Measurements from ENCODE around the gene AMOT. TPM values are rescaled to one million over a fixed set of nuclear protein-coding genes. Genes with fewer than 3 reads are reported as not detected.

Gene AMOT
- 17.7 TPM for polyA plus RNA-seq (2012; ENCODE audit: insufficient read length, low read depth)

GRCh38 chrX:112840382-112841113, at the start of gene AMOT:
Gene AMOT (minus strand): TSS chrX:112840831. CDS start chrX:112823126, 17,705 bp downstream.
- TF ChIP-seq POLR2AphosphoS5 (IDR thresholded peaks at IDR 0.05; ENCODE audit: low read depth, low read length), result peak; percentile 44; the same call in 1 of the 2 replicates
- no peak for TF ChIP-seq SIN3A (IDR thresholded peaks at IDR 0.05; ENCODE audit: borderline replicate concordance, insufficient read depth, low read length)

GRCh38 chrX:112889400-112889799, 48.8 kb upstream of the AMOT start:
- TF ChIP-seq REST (IDR thresholded peaks at IDR 0.05; ENCODE audit: insufficient read depth in 1 of 2, low read depth in 2 of 2, low read length in 2 of 2), result no peak
- TF ChIP-seq TAF1 (IDR thresholded peaks at IDR 0.05; ENCODE audit: borderline replicate concordance, insufficient read depth, low read length), result no peak
- no peak for TF ChIP-seq POLR2AphosphoS5 (IDR thresholded peaks at IDR 0.05; ENCODE audit: low read depth, low read length)
- no peak for TF ChIP-seq FOXP2 (optimal IDR thresholded peaks at IDR 0.05; ENCODE audit: borderline replicate concordance, extremely low read depth, extremely low read length, insufficient read depth)
- no peak for TF ChIP-seq SIN3A (IDR thresholded peaks at IDR 0.05; ENCODE audit: borderline replicate concordance, insufficient read depth, low read length)

- TF ChIP-seq REST (IDR thresholded peaks at IDR 0.05; ENCODE audit: insufficient read depth in 1 of 2, low read depth in 2 of 2, low read length in 2 of 2), result no peak
- no peak for TF ChIP-seq SIN3A (IDR thresholded peaks at IDR 0.05; ENCODE audit: borderline replicate concordance, insufficient read depth, low read length)
- TF ChIP-seq POLR2AphosphoS5 (IDR thresholded peaks at IDR 0.05; ENCODE audit: low read depth, low read length), result no peak
- TF ChIP-seq TAF1 (IDR thresholded peaks at IDR 0.05; ENCODE audit: borderline replicate concordance, insufficient read depth, low read length), result no peak
- no peak for TF ChIP-seq FOXP2 (optimal IDR thresholded peaks at IDR 0.05; ENCODE audit: borderline replicate concordance, extremely low read depth, extremely low read length, insufficient read depth)
Observed at GRCh38 chrX:112888916-112889315, 48.3 kb upstream of the AMOT start.

GRCh38 chrX:112877771-112878173, 37.1 kb upstream of the AMOT start:
- TF ChIP-seq FOXP2 (optimal IDR thresholded peaks at IDR 0.05; ENCODE audit: borderline replicate concordance, extremely low read depth, extremely low read length, insufficient read depth) (no peak), SIN3A (IDR thresholded peaks at IDR 0.05; ENCODE audit: borderline replicate concordance, insufficient read depth, low read length) (no peak), REST (IDR thresholded peaks at IDR 0.05; ENCODE audit: insufficient read depth in 1 of 2, low read depth in 2 of 2, low read length in 2 of 2) (no peak), POLR2AphosphoS5 (IDR thresholded peaks at IDR 0.05; ENCODE audit: low read depth, low read length) (no peak), TAF1 (IDR thresholded peaks at IDR 0.05; ENCODE audit: borderline replicate concordance, insufficient read depth, low read length) (no peak)

GRCh38 chrX:112874614-112875013, 34.0 kb upstream of the AMOT start:
- no peak for TF ChIP-seq FOXP2 (optimal IDR thresholded peaks at IDR 0.05; ENCODE audit: borderline replicate concordance, extremely low read depth, extremely low read length, insufficient read depth)
- no peak for TF ChIP-seq POLR2AphosphoS5 (IDR thresholded peaks at IDR 0.05; ENCODE audit: low read depth, low read length)
- no peak for TF ChIP-seq TAF1 (IDR thresholded peaks at IDR 0.05; ENCODE audit: borderline replicate concordance, insufficient read depth, low read length)
- TF ChIP-seq REST (IDR thresholded peaks at IDR 0.05; ENCODE audit: insufficient read depth in 1 of 2, low read depth in 2 of 2, low read length in 2 of 2), result no peak
- no peak for TF ChIP-seq SIN3A (IDR thresholded peaks at IDR 0.05; ENCODE audit: borderline replicate concordance, insufficient read depth, low read length)

All from PFSK-1 (cell line).